ENCODE data around the gene PRKCA. TPM values are rescaled to one million over a fixed set of nuclear protein-coding genes. Genes with fewer than 3 reads are reported as not detected.
A peak's percentile ranks its signal among the peaks of the same experiment; 100 is the strongest.

PRKCA gene
- total and polyA plus RNA-seq, 2 donors from 2014 or later: 8.0 to 50.8 TPM

DNA sequence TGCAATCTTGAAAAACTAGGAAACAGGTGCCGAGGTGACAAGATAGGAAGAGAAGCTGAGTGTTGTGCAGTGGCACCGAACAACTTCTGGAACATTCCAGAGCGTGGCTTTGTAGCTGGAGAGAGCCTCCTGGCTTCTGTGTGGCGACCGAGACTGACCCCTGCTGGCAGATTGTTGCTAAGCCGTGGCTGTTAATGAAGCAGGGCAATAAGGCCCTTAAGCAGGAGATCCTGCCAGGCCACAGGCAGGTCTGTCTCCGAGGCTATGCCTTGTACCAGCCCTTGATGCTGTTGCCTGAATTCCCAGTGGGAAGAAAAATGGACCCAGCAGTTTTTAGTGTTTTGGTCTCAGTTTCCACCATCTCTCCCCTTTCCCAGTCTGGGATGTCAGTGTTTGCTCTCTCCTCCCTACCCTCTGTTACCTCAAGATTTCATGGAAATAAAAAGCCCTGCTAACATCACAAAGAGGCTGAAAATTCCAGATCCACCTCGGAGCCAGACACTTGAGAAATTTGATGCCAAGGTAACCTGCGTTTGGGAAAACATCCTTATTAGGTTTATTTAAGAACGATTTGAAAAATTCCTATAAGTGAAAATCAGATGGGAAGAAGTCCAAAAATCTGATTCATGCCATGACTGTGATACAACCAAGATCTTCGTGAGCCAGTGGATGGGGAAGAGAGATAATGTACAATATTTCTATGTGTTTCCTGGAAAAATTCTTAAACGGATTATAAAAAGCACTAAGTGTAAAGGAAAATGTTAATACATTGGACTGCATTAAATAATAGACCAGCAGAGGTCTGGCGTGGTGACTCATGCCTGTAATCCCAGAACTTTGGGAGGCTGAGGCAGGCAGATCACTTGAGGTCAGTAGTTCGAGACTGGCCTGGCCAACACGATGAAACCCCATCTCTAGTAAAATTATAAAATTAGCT lies 265.1 kb downstream of the PRKCA start:
- TF ChIP-seq, protein P1, sequence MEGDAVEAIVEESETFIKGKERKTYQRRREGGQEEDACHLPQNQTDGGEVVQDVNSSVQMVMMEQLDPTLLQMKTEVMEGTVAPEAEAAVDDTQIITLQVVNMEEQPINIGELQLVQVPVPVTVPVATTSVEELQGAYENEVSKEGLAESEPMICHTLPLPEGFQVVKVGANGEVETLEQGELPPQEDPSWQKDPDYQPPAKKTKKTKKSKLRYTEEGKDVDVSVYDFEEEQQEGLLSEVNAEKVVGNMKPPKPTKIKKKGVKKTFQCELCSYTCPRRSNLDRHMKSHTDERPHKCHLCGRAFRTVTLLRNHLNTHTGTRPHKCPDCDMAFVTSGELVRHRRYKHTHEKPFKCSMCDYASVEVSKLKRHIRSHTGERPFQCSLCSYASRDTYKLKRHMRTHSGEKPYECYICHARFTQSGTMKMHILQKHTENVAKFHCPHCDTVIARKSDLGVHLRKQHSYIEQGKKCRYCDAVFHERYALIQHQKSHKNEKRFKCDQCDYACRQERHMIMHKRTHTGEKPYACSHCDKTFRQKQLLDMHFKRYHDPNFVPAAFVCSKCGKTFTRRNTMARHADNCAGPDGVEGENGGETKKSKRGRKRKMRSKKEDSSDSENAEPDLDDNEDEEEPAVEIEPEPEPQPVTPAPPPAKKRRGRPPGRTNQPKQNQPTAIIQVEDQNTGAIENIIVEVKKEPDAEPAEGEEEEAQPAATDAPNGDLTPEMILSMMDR (IDR thresholded peaks at IDR 0.05; ENCODE audit: borderline replicate concordance, extremely low read depth, insufficient read depth): peak; percentile 95
- H3K4me3 ChIP-seq (ENCODE audit: low read length in 3 of 3): no peak overlapping the region
- FAIRE-seq: no peak
- no peaks in the 10 kb centered on the region for H3K36me3 ChIP-seq (ENCODE audit: control insufficient read depth in 2 of 3, insufficient read depth in 3 of 3, low read length in 3 of 3)
- H3K4me1 ChIP-seq (ENCODE audit: control insufficient read depth in 2 of 3, insufficient read depth in 2 of 3, low read depth in 1 of 3, low read length in 3 of 3): no peaks in the 10 kb centered on the region
- no peaks in the 10 kb centered on the region for H3K27me3 ChIP-seq (ENCODE audit: control insufficient read depth, insufficient read depth, low read length)
- no peak overlapping the region for H3K9ac ChIP-seq (ENCODE audit: low read length in 3 of 3)
- intact Hi-C loops (cut with DNase I): no loop called here
- H3K27ac ChIP-seq (ENCODE audit: low read depth in 2 of 2, low read length in 2 of 2): no peak overlapping the region
- H3K9me3 ChIP-seq (ENCODE audit: control insufficient read depth in 2 of 3, insufficient read depth in 1 of 3, low read length in 3 of 3): no peaks in the 10 kb centered on the region
- DNase-seq: peak; percentile 75 to 86 (median 84)

DNA sequence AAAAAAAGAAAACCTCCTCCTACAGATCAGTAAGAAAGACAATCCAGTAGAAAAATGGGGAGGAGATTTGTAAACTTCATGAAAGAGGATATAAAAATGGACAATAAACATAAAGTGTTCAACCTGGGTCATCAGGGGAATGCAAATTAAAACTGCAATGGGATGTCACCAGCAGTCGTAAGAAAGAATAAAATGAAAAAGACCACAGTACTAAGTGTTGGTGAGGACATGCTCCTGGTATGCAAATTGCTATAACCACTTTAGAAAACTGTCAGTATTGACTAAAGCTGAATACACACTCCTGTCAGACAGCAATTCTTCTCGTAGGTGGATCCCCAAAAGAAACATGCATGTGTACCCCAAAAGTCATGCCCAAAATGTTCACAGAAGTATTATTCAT lies 267.2 kb downstream of the PRKCA start:
- intact Hi-C loops (cut with DNase I): no loop called here
- H3K9ac ChIP-seq (ENCODE audit: low read length in 3 of 3): no peak overlapping the region
- H3K36me3 ChIP-seq (ENCODE audit: control insufficient read depth in 2 of 3, insufficient read depth in 3 of 3, low read length in 3 of 3): no peaks in the 10 kb centered on the region
- DNase-seq (no peak), FAIRE-seq (no peak)
- H3K27me3 ChIP-seq (ENCODE audit: control insufficient read depth, insufficient read depth, low read length): no peaks in the 10 kb centered on the region
- H3K4me1 ChIP-seq (ENCODE audit: control insufficient read depth in 2 of 3, insufficient read depth in 2 of 3, low read depth in 1 of 3, low read length in 3 of 3): no peaks in the 10 kb centered on the region
- H3K27ac ChIP-seq (ENCODE audit: low read depth in 2 of 2, low read length in 2 of 2): no peak overlapping the region
- no peak overlapping the region for H3K4me3 ChIP-seq (ENCODE audit: low read length in 3 of 3)
- H3K9me3 ChIP-seq (ENCODE audit: control insufficient read depth in 2 of 3, insufficient read depth in 1 of 3, low read length in 3 of 3): no peaks in the 10 kb centered on the region
- TF ChIP-seq, protein P1 (IDR thresholded peaks at IDR 0.05; ENCODE audit: borderline replicate concordance, extremely low read depth, insufficient read depth): no peak

DNA sequence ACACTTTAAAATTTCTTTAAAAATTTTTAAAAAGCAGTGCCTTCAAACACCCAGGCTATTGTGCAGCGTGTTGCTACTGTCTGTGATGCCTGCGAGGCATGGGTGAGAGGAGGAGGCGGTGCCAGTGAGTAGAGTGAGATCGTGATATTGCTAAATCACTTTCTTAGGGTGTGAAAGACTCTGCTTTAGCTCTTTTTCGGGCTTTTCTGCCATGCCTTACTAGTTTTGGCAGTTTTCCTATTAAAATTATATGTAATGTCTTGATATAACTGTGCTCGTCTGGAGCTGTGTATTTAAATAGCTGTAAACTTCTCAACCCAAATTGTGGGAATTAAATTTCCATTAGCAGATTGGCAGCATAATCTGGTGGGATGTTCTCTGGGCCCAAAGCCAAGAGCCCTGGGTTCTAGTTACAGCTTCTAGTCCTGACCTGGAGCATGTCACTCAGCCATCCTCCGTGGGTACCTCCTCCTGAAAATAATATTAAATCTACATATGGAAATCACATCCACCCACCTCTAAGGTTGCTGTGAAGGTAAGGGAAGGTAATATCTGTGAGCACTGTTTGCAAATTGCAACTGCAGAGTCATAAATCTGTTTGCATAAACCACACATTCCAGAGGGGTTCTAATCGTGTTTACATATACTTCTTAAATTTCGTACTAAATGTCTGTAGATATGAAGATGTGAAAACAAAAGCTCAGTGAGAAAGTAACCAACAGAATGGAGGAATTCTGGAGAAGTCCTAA lies 268.2 kb downstream of the PRKCA start:
- H3K9me3 ChIP-seq (ENCODE audit: control insufficient read depth in 2 of 3, insufficient read depth in 1 of 3, low read length in 3 of 3): no peaks in the 10 kb centered on the region
- DNase-seq (no peak), FAIRE-seq (no peak)
- H3K36me3 ChIP-seq (ENCODE audit: control insufficient read depth in 2 of 3, insufficient read depth in 3 of 3, low read length in 3 of 3): no peaks in the 10 kb centered on the region
- TF ChIP-seq, protein P1 (IDR thresholded peaks at IDR 0.05; ENCODE audit: borderline replicate concordance, extremely low read depth, insufficient read depth): no peak
- intact Hi-C loops (cut with DNase I): no loop called here
- H3K4me3 ChIP-seq (ENCODE audit: low read length in 3 of 3): no peak overlapping the region
- no peak overlapping the region for H3K9ac ChIP-seq (ENCODE audit: low read length in 3 of 3)
- H3K4me1 ChIP-seq (ENCODE audit: control insufficient read depth in 2 of 3, insufficient read depth in 2 of 3, low read depth in 1 of 3, low read length in 3 of 3): no peaks in the 10 kb centered on the region
- no peaks in the 10 kb centered on the region for H3K27me3 ChIP-seq (ENCODE audit: control insufficient read depth, insufficient read depth, low read length)
- H3K27ac ChIP-seq (ENCODE audit: low read depth in 2 of 2, low read length in 2 of 2): no peak overlapping the region
